Subcutaneous abdominal adipose tissue (tissue), 5 donors: ENCODE measurements around the gene UNC119.

Experiments used
- H3K27ac ChIP-seq: one replicate; pipeline ENCODE4 v1.7.0; 2013; ENCODE audit warnings: low read depth, mild to moderate bottlenecking, inconsistent platforms, low read length, moderate library complexity
- H3K27me3 ChIP-seq, 5 donors: one replicate each; pipeline ENCODE4 v1.7.0; 2013; ENCODE audit warnings: low read length in 5 of 5, inconsistent platforms in 1 of 5; ENCODE audit not compliant: control insufficient read depth in 5 of 5, insufficient read depth in 4 of 5
- H3K36me3 ChIP-seq, 5 donors: one replicate each; pipeline ENCODE4 v1.7.0; 2013; ENCODE audit warnings: low read length in 5 of 5; ENCODE audit not compliant: control insufficient read depth in 5 of 5, insufficient read depth in 5 of 5
- H3K4me1 ChIP-seq, 5 donors: one replicate each; pipeline ENCODE4 v1.7.0; 2013; ENCODE audit warnings: low read length in 5 of 5, mild to moderate bottlenecking in 3 of 5, moderate library complexity in 1 of 5; ENCODE audit not compliant: control insufficient read depth in 5 of 5, insufficient read depth in 5 of 5
- H3K4me3 ChIP-seq, 5 donors: one replicate each; pipeline ENCODE4 v1.7.0; 2013; ENCODE audit warnings: low read length in 5 of 5, low read depth in 1 of 5
- H3K9ac ChIP-seq, 5 donors: one replicate each; pipeline ENCODE4 v1.7.0; 2013; ENCODE audit warnings: low read length in 5 of 5, mild to moderate bottlenecking in 4 of 5, moderate library complexity in 3 of 5
- H3K9me3 ChIP-seq, 5 donors: one replicate each; pipeline ENCODE4 v1.7.0; 2013; ENCODE audit warnings: low read length in 5 of 5; ENCODE audit not compliant: control insufficient read depth in 5 of 5
- donor health status: healthy.
- donor health status: healthy.
- donor health status: healthy.
- donor health status: healthy.
- donor health status: healthy.

Gene UNC119

GRCh38 chr17:28501421-28502284 lies 50.8 kb downstream of the UNC119 start:
- H3K27me3 ChIP-seq, result peaks cover 3 to 16% (median 14%) of the 10 kb centered on the region in 5 donors
- H3K4me3 ChIP-seq, result no peak overlapping the region
- no peaks in the 10 kb centered on the region for H3K36me3 ChIP-seq
- H3K9me3 ChIP-seq, result no peaks in the 10 kb centered on the region
- H3K27ac ChIP-seq, result no peak overlapping the region
- no peak overlapping the region for H3K9ac ChIP-seq
- peaks cover 0 to 3% (median 0%) of the 10 kb centered on the region in 5 donors for H3K4me1 ChIP-seq

- peaks cover 0 to 3% (median 0%) of the 10 kb centered on the region in 5 donors for H3K4me1 ChIP-seq
Measured at GRCh38 chr17:28500712-28501379, 51.6 kb downstream of the UNC119 start.

GRCh38 chr17:28499684-28500357 lies 52.6 kb downstream of the UNC119 start:
- Histone ChIP-seq H3K9ac (no peak overlapping the region), H3K4me1 (peaks cover 0 to 3% (median 0%) of the 10 kb centered on the region in 5 donors), H3K27ac (no peak overlapping the region), H3K9me3 (no peaks in the 10 kb centered on the region), H3K4me3 (no peak overlapping the region), H3K27me3 (peaks cover 3 to 26% (median 8%) of the 10 kb centered on the region in 5 donors), H3K36me3 (no peaks in the 10 kb centered on the region)

More at GRCh38 chr17:28500712-28501379, 51.6 kb downstream of the UNC119 start:
- peaks cover 3 to 22% (median 12%) of the 10 kb centered on the region in 5 donors for H3K27me3 ChIP-seq
- H3K27ac ChIP-seq, result no peak overlapping the region
- H3K9ac ChIP-seq, result no peak overlapping the region
- no peaks in the 10 kb centered on the region for H3K9me3 ChIP-seq
- no peaks in the 10 kb centered on the region for H3K36me3 ChIP-seq
- H3K4me3 ChIP-seq, result no peak overlapping the region

- H3K4me1 ChIP-seq, result peaks cover 0 to 3% (median 0%) of the 10 kb centered on the region in 5 donors
- peaks cover 2 to 27% (median 8%) of the 10 kb centered on the region in 5 donors for H3K27me3 ChIP-seq
- no peak overlapping the region for H3K4me3 ChIP-seq
- no peak overlapping the region for H3K9ac ChIP-seq
- H3K27ac ChIP-seq, result no peak overlapping the region
- H3K36me3 ChIP-seq, result no peaks in the 10 kb centered on the region
- H3K9me3 ChIP-seq, result no peaks in the 10 kb centered on the region
Measured at GRCh38 chr17:28499364-28499664, 53.1 kb downstream of the UNC119 start.

GRCh38 chr17:28498652-28499363 lies 53.6 kb downstream of the UNC119 start:
- Histone ChIP-seq H3K27me3 (peaks cover 4 to 32% (median 10%) of the 10 kb centered on the region in 5 donors), H3K36me3 (no peaks in the 10 kb centered on the region), H3K4me1 (peaks cover 0 to 3% (median 0%) of the 10 kb centered on the region in 5 donors), H3K9ac (no peak overlapping the region), H3K9me3 (no peaks in the 10 kb centered on the region), H3K27ac (no peak overlapping the region), H3K4me3 (no peak overlapping the region)

GRCh38 chr17:28497931-28498330 lies 54.5 kb downstream of the UNC119 start:
- Histone ChIP-seq H3K36me3 (no peaks in the 10 kb centered on the region), H3K4me3 (no peak overlapping the region), H3K9ac (no peak overlapping the region), H3K27ac (no peak overlapping the region), H3K27me3 (peaks cover 4 to 39% (median 14%) of the 10 kb centered on the region in 5 donors), H3K4me1 (peaks cover 0 to 3% (median 0%) of the 10 kb centered on the region in 5 donors), H3K9me3 (no peaks in the 10 kb centered on the region)
